GM12865 (cell line): Measurements from ENCODE around the gene DTYMK.
"Not testable (repeated sequence)": the region's sequence is repeated elsewhere in the genome, so short reads cannot be mapped to it uniquely, and the experiment has no call there.

ENCODE experiments used
- DNase-seq: peaks from one replicate; pipeline ENCODE4 v3.0.0; 2010; ENCODE audit warnings: low read depth
- H3K4me3 ChIP-seq: 2 replicates; pipeline ENCODE4 v1.5.1; 2011; ENCODE audit warnings: mild to moderate bottlenecking, low read depth, low read length, control low read depth
- CTCF ChIP-seq: IDR thresholded peaks from 2 replicates; pipeline ENCODE4 v1.5.1; 2011; ENCODE audit warnings: low read length, control low read depth, low read depth, inconsistent platforms; ENCODE audit not compliant: insufficient read depth; ENCODE audit errors: missing control alignments

DTYMK gene

DNA sequence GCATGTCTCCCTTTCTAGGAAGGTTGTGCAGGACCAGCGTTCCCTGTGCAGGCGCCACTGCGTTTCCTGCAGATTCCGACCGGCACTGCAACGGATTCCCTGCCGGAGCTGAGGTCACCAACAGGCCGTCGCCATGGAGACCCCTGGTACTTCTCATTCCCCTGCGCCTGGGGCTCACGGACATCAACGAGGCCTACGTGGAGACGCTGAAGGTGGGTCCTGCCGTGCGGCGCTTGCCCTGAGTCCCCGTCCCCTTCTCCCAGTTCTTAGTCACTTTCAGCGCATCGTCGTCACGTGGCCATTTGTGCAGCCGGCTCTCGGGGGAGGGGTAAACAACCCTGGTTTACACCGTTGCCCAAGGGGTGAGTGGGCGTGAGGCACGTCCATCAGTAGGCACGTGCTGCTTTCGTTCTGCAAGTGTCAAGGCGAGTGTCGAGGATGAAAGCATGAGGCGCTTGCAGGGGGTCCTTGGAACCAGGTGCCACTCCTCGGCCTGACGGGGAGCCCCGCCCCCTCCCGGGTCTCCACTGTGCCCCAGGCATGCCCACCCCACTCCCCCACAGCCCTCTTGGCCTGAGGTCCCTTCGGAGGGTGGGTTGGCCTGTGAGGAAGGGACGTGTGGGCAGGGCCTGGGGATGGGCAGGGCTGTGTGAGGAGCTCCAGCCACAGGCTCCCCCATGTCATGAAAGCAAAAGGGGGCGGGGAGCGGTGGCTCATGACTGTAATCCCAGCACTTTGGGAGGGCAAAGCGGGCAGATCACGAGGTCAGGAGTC is 19.8 kb downstream of the DTYMK start:
- H3K4me3 ChIP-seq, result no peak overlapping the region
- no peak for DNase-seq
- TF ChIP-seq CTCF, result no peak

GRCh38 chr2:241665731-241666440 is 20.7 kb downstream of the DTYMK start:
- H3K4me3 ChIP-seq, result no peak overlapping the region
- TF ChIP-seq CTCF, result no peak
- no peak for DNase-seq

- DNase-seq, H3K4me3 ChIP-seq: not testable (repeated sequence)
These were observed 23.9 kb downstream of the DTYMK start for GRCh38 chr2:241662731-241663130.

GRCh38 chr2:241660593-241661213 is 25.9 kb downstream of the DTYMK start:
- no peak overlapping the region for H3K4me3 ChIP-seq
- TF ChIP-seq CTCF, result no peak
- no peak for DNase-seq

- peak; percentile 57 for DNase-seq
- no peak for TF ChIP-seq CTCF
- no peak overlapping the region for H3K4me3 ChIP-seq
These were observed 27.4 kb downstream of the DTYMK start for GRCh38 chr2:241659150-241659739.

DNA sequence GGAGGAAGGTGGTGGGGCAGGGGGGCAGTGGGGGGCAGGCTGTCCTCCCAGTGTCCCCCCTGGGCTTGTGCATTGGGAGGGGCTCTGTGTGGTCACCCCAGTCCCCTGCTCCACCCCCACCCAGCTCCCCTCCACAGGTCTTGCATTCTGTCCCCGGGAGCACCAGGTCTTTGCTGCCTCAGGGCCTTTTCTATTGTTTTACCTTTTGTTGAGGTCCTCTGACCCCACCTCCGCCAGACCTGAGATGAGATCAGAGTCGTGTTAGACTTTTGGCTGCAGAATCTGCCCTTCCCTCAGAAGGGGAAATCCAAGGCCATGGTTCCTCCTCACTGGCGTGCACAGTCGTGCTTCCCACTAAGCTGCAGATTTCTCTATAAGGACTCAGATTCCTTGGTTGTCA is 28.3 kb downstream of the DTYMK start:
- no peak overlapping the region for H3K4me3 ChIP-seq
- no peak for TF ChIP-seq CTCF
- no peak for DNase-seq

GRCh38 chr2:241657786-241658254 is 28.8 kb downstream of the DTYMK start:
- TF ChIP-seq CTCF, result no peak

More at GRCh38 chr2:241657786-241658254, 28.8 kb downstream of the DTYMK start:
- no peak overlapping the region for H3K4me3 ChIP-seq
- no peak for DNase-seq
